ENCODE results near the gene CCDC9.

GRCh38 chr19:47243776-47244547, 12.4 kb upstream of the CCDC9 start:
- TF ChIP-seq CTCF (IDR thresholded peaks at IDR 0.05) (peak; percentile 99 to 100 (median 99)), POLR2A (IDR thresholded peaks at IDR 0.05) (peak in 1 of 4 donors; percentile 37)

Measured in esophagus squamous epithelium (tissue), 4 donors.